Loucy (cell line): ENCODE results near the gene HPSE2.

ENCODE experiments used
- H2AFZ ChIP-seq: fragments of 200-600 bp; sonication (generic); 2 replicates; pipeline ENCODE4 v1.6.0; 2016; ENCODE audit warnings: antibody characterized with exemption, mild to moderate bottlenecking, low read length, moderate library complexity
- H3F3A ChIP-seq: fragments of 200-600 bp; 2 replicates; pipeline ENCODE4 v1.6.0; 2016; ENCODE audit warnings: antibody characterized with exemption, low read depth, mild to moderate bottlenecking
- H3K27me3 ChIP-seq: fragments of 200-600 bp; sonication (generic); 2 replicates; pipeline ENCODE4 v1.6.1; 2014; ENCODE audit warnings: low read length, mild to moderate bottlenecking; ENCODE audit not compliant: insufficient read depth, poor library complexity, severe bottlenecking
- H3K36me3 ChIP-seq: fragments of 200-600 bp; sonication (generic); 2 replicates; pipeline ENCODE4 v1.6.1; 2016; ENCODE audit warnings: low read length; ENCODE audit not compliant: insufficient read depth
- H3K4me1 ChIP-seq: fragments of 200-600 bp; sonication (generic); 2 replicates; pipeline ENCODE4 v1.5.1; 2014; ENCODE audit warnings: low read length, mild to moderate bottlenecking; ENCODE audit not compliant: insufficient read depth, poor library complexity, severe bottlenecking
- H3K4me2 ChIP-seq: fragments of 200-600 bp; sonication (generic); 2 replicates; pipeline ENCODE4 v1.6.0; 2014; ENCODE audit warnings: antibody characterized with exemption, low read length, low read depth, mild to moderate bottlenecking; ENCODE audit not compliant: poor library complexity, severe bottlenecking
- H3K4me3 ChIP-seq: fragments of 200-600 bp; sonication (generic); 2 replicates; pipeline ENCODE4 v1.5.1; 2014; ENCODE audit warnings: low read length, mild to moderate bottlenecking, mixed read lengths; ENCODE audit not compliant: poor library complexity, severe bottlenecking
- H3K79me2 ChIP-seq: fragments of 200-600 bp; sonication (generic); 2 replicates; pipeline ENCODE4 v1.6.1; 2014; ENCODE audit warnings: low read length; ENCODE audit not compliant: insufficient read depth
- H3K9ac ChIP-seq: fragments of 200-600 bp; sonication (generic); 2 replicates; pipeline ENCODE4 v1.6.0; 2014; ENCODE audit warnings: mild to moderate bottlenecking, low read depth, low read length, moderate library complexity; ENCODE audit not compliant: poor library complexity, severe bottlenecking
- H3K9me2 ChIP-seq: fragments of 200-600 bp; sonication (generic); replicated peaks from 2 replicates; pipeline ENCODE4 v1.6.1; 2016; ENCODE audit warnings: low read depth, low read length, mixed read lengths
- H3K9me3 ChIP-seq: fragments of 200-600 bp; sonication (generic); 2 replicates; pipeline ENCODE4 v1.6.1; 2014; ENCODE audit warnings: mild to moderate bottlenecking, antibody characterized with exemption, low read length, low read depth; ENCODE audit not compliant: insufficient read depth
- H4K20me1 ChIP-seq: fragments of 200-600 bp; sonication (generic); 2 replicates; pipeline ENCODE4 v1.6.0; 2014; ENCODE audit warnings: antibody characterized with exemption, low read length, mild to moderate bottlenecking; ENCODE audit not compliant: insufficient read depth, poor library complexity, severe bottlenecking
- CTCF ChIP-seq: fragments of 200-600 bp; sonication (generic); conservative IDR thresholded peaks from 2 replicates; pipeline ENCODE4 v1.5.1; 2014; ENCODE audit warnings: mild to moderate bottlenecking, antibody characterized with exemption, low read length
- EZH2phosphoT487 ChIP-seq: fragments of 200-600 bp; IDR thresholded peaks from 2 replicates; pipeline ENCODE4 v1.6.1; 2018; ENCODE audit warnings: antibody characterized with exemption, mild to moderate bottlenecking, moderate library complexity, borderline replicate concordance

Gene HPSE2

DNA sequence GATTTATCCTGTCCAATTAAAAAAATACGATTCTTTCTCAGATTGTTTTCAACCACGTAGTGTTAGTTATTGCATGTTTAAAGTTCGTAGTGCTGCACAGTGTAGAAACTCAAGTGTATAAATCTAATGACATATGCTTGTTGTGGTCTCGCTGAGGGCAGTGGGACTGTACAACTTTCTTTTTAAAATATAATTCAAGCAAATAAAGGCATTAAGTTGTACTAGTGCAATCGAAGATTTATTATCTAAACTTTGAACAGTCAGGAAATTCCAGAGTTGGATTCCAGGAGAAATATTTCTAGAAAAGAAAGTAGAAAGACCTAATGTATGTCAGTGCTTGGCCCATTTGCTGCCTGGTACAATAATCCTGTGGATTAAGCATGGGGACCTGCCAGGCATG lies 664.8 kb downstream of the HPSE2 start:
- no peak overlapping the region for H3K9ac ChIP-seq
- TF ChIP-seq EZH2phosphoT487 (no peak), CTCF (no peak)
- H3K4me3 ChIP-seq = no peak overlapping the region
- H3K9me3 ChIP-seq = no peaks in the 10 kb centered on the region
- no peaks in the 10 kb centered on the region for H3K9me2 ChIP-seq
- no peaks in the 10 kb centered on the region for H3K79me2 ChIP-seq
- no peaks in the 10 kb centered on the region for H3K27me3 ChIP-seq
- H3F3A ChIP-seq = no peaks in the 10 kb centered on the region
- H4K20me1 ChIP-seq = no peaks in the 10 kb centered on the region
- H3K4me2 ChIP-seq = no peak overlapping the region
- H2AFZ ChIP-seq = no peak overlapping the region
- no peaks in the 10 kb centered on the region for H3K4me1 ChIP-seq
- H3K36me3 ChIP-seq = no peaks in the 10 kb centered on the region

GRCh38 chr10:98569853-98570252 lies 665.8 kb downstream of the HPSE2 start:
- Histone ChIP-seq H3F3A (no peaks in the 10 kb centered on the region), H3K36me3 (no peaks in the 10 kb centered on the region), H3K9me3 (no peaks in the 10 kb centered on the region), H3K79me2 (no peaks in the 10 kb centered on the region), H2AFZ (no peak overlapping the region), H3K4me1 (no peaks in the 10 kb centered on the region), H4K20me1 (no peaks in the 10 kb centered on the region), H3K9ac (no peak overlapping the region), H3K9me2 (no peaks in the 10 kb centered on the region), H3K27me3 (no peaks in the 10 kb centered on the region), H3K4me2 (no peak overlapping the region), H3K4me3 (no peak overlapping the region)
- no peak for TF ChIP-seq CTCF
- no peak for TF ChIP-seq EZH2phosphoT487

GRCh38 chr10:98568551-98568950 lies 667.1 kb downstream of the HPSE2 start:
- H3K4me2 ChIP-seq = no peak overlapping the region
- no peaks in the 10 kb centered on the region for H4K20me1 ChIP-seq
- no peaks in the 10 kb centered on the region for H3K4me1 ChIP-seq
- H3K79me2 ChIP-seq = no peaks in the 10 kb centered on the region
- H3K4me3 ChIP-seq = no peak overlapping the region
- no peak overlapping the region for H2AFZ ChIP-seq
- H3K36me3 ChIP-seq = no peaks in the 10 kb centered on the region
- no peaks in the 10 kb centered on the region for H3F3A ChIP-seq
- TF ChIP-seq CTCF = no peak
- TF ChIP-seq EZH2phosphoT487 = no peak
- H3K9ac ChIP-seq = no peak overlapping the region
- H3K27me3 ChIP-seq = no peaks in the 10 kb centered on the region
- H3K9me2 ChIP-seq = no peaks in the 10 kb centered on the region
- H3K9me3 ChIP-seq = no peaks in the 10 kb centered on the region
